Loucy (cell line): ENCODE measurements around the gene FGFR3.

Experiments used
- EZH2phosphoT487 ChIP-seq: fragments of 200-600 bp; IDR thresholded peaks from 2 replicates; pipeline ENCODE4 v1.6.1; 2018; ENCODE audit warnings: antibody characterized with exemption, mild to moderate bottlenecking, moderate library complexity, borderline replicate concordance
- TF ChIP-seq, protein P1 (sequence below): fragments of 200-600 bp; sonication (generic); conservative IDR thresholded peaks from 2 replicates; pipeline ENCODE4 v1.5.1; 2014; ENCODE audit warnings: mild to moderate bottlenecking, antibody characterized with exemption, low read length

DNA sequence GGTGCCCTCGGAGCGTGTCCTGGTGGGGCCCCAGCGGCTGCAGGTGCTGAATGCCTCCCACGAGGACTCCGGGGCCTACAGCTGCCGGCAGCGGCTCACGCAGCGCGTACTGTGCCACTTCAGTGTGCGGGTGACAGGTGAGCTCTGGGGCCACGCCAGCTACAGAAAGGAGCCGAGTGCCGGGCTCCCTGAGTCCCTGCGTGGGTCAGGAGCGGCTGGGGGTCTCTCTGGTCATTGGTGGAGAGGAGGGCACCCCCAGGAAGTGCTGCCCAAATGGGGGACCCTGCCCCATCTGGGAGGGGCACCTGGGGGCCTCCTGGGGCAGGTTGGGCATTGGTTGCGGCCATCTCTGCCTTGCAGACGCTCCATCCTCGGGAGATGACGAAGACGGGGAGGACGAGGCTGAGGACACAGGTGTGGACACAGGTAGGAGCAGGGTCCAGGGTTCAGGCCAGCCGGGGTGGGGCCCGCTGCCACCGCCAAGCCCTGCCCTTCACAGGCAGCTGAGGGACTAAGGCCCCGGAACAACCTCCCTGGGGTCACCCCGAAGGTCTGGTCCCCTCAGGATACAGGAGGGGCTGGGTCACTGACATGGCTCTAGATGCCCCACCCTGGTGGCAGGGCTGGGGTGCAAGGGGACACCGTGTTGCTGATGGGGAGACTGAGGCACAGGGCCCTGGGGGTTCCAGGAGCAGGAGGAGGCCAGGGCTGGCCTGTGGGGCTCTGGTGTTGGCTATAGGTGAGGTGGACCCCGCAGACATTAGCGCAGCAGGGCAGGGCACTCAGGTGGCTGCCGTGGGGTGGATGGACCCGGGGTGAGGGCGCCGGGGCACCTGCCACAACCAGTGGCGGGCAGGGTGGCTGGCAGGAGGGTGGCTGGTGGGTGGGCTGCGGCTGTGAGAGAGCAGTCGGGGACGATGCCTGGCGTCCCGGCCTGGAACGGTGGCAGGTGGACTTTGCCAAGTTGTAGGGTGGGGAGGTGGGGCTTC is 6.6 kb downstream of the FGFR3 start:
- TF ChIP-seq, protein P1, sequence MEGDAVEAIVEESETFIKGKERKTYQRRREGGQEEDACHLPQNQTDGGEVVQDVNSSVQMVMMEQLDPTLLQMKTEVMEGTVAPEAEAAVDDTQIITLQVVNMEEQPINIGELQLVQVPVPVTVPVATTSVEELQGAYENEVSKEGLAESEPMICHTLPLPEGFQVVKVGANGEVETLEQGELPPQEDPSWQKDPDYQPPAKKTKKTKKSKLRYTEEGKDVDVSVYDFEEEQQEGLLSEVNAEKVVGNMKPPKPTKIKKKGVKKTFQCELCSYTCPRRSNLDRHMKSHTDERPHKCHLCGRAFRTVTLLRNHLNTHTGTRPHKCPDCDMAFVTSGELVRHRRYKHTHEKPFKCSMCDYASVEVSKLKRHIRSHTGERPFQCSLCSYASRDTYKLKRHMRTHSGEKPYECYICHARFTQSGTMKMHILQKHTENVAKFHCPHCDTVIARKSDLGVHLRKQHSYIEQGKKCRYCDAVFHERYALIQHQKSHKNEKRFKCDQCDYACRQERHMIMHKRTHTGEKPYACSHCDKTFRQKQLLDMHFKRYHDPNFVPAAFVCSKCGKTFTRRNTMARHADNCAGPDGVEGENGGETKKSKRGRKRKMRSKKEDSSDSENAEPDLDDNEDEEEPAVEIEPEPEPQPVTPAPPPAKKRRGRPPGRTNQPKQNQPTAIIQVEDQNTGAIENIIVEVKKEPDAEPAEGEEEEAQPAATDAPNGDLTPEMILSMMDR = no peak
- no peak for TF ChIP-seq EZH2phosphoT487
